Subcutaneous adipose tissue (tissue), 4 donors: ENCODE results near the gene TAX1BP3. TPM values are rescaled to one million over a fixed set of nuclear protein-coding genes. Genes with fewer than 3 reads are reported as not detected.

Experiments
- total RNA-seq, 4 donors: library from RNA; depleted of rRNA; stranded (reverse); fragments of >200 nt; gene quantifications; one replicate each; pipeline ENCODE4 v1.1.0, GENCODE V29; 2016
- TF ChIP-seq, protein P1 (sequence below): fragments of 450-650 bp; IDR thresholded peaks from one replicate; pipeline ENCODE4 v1.5.1; 2016; ENCODE audit warnings: low read depth, mild to moderate bottlenecking, control low read depth, antibody characterized with exemption, moderate library complexity

Gene TAX1BP3
- total RNA-seq, 4 donors from 2014 or later, result 62.2 to 90.1 (median 76.9) TPM

DNA sequence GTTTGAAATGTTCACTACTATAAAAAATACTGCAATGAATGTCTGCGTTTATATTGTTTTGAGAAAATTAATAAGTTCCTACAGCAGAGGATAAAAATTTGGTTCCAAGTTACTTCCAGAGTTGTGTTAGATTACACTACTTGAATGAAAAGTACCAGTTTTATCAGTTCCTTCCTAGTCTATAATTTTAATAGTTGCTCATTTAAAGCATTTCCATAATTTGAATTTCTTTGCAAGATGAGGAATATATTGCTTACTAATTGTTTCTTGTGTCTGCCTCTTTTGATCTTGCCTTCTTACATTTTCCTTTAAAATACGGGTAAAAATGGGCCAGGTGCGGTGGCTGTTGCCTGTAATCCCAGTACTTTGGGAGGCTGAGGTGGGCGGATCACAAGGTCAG, 4.2 kb upstream of the TAX1BP3 start:
- TF ChIP-seq, protein P1, sequence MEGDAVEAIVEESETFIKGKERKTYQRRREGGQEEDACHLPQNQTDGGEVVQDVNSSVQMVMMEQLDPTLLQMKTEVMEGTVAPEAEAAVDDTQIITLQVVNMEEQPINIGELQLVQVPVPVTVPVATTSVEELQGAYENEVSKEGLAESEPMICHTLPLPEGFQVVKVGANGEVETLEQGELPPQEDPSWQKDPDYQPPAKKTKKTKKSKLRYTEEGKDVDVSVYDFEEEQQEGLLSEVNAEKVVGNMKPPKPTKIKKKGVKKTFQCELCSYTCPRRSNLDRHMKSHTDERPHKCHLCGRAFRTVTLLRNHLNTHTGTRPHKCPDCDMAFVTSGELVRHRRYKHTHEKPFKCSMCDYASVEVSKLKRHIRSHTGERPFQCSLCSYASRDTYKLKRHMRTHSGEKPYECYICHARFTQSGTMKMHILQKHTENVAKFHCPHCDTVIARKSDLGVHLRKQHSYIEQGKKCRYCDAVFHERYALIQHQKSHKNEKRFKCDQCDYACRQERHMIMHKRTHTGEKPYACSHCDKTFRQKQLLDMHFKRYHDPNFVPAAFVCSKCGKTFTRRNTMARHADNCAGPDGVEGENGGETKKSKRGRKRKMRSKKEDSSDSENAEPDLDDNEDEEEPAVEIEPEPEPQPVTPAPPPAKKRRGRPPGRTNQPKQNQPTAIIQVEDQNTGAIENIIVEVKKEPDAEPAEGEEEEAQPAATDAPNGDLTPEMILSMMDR, result no peak

DNA sequence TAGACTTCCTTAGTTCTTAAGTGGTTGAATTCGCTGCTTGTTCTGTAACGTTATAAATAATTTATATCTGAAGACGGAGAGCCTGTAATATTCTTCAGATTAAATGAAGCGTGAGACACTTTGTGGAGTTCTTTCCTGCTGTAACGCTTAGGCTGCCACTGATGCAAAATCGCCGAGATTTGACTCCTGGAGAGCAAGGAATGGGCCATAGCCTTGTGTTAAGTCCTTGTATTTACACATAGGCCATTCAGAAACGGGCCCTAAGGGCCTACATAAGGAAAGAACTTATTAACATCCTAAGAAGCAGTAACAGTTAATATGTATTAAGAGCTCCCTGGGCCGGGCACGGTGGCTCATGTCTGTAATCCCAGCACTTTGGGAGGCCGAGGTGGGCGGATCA, 1.2 kb upstream of the TAX1BP3 start:
- TF ChIP-seq, protein P1, result no peak

DNA sequence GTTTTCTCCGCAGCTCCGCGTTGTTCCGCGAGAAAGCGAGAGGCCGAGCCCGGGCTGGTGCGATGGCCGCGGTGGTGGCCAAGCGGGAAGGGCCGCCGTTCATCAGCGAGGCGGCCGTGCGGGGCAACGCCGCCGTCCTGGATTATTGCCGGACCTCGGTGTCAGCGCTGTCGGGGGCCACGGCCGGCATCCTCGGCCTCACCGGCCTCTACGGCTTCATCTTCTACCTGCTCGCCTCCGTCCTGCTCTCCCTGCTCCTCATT, 638 bp upstream of the TAX1BP3 start:
- TF ChIP-seq, protein P1, result no peak

DNA sequence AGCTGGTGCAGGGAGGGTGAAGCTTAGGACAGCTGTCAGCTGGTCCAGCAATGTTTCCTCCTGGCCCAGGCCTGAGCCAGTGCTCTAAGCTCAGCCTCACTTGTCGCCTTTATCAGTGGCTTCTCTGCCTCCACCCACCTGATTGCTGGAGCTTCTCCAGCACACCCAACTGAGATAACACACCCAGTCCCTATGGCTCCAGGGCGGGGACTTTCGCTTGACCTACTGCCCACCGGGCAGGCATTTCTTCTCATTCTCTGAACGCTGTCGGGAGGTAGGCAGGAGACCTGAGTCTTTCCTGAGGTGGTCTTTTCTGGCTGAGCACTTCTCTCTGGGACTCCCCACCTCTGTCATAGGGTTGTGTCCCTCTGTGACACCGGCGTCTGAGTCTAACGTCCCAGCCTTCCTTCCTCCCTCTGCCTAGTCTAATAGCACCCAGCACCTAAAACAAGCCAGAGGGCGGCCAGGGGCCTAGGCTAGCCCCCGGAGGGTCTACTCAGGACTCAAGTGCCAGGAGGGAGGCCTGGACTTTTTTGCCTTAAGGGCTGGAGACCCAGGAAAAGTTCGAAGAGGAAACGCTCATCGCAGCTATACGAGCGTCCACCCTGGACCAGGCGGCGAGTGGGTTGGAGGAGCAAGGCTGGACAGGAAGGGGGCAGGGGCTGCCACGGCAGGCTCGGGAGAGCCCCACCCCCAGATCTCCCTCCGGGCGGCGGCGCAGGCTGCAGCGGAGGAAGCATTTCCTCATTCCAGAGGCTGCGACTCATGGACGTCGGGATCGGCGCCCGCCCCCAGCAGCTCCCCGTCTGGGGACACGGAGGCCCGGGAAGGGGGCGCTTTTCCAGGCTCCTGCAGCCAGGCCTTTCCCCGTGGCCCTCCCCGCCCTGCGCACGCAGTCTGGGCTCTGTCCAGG, 756 bp downstream of the TAX1BP3 start:
- TF ChIP-seq, protein P1, result no peak

DNA sequence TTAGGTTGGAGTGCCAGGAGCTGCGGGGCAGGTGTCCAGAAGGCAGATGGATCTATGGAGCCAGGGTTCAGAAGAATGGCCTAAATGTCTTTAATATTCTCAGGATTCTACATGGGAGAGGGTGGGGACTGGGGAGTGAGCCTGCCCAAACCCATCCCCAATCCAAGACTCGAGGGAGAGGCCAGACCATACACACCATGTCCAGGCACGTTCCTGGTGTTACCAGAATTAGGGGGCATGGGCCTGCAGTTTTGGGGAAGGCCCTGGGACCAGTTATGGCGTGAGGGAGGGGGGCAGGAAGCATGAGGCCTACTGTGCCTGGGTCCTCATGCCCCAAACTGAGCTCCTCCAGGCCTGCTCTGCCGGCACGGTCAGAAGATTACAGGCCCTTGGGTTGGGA, 1.9 kb downstream of the TAX1BP3 start:
- TF ChIP-seq, protein P1, result no peak

DNA sequence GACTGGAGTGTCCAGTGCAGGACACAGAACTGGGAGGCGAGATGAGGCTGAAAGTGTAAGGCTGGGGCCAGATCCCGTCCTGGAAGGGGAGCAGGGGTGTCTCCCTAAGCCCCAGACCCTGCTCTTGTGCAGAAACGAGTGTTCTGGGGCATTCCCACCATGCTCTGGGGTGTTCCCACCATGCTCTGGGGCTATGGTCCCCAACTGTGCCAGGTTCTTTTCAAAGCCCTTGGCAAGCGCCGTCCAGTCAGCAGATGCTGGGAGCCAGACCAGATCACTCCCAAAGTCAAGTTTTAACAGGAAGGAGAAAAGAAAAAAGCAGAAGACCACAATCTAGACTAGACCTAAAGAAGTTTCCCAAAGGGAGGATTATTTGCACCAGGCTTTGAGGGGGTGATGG, 2.5 kb downstream of the TAX1BP3 start:
- TF ChIP-seq, protein P1, result no peak

DNA sequence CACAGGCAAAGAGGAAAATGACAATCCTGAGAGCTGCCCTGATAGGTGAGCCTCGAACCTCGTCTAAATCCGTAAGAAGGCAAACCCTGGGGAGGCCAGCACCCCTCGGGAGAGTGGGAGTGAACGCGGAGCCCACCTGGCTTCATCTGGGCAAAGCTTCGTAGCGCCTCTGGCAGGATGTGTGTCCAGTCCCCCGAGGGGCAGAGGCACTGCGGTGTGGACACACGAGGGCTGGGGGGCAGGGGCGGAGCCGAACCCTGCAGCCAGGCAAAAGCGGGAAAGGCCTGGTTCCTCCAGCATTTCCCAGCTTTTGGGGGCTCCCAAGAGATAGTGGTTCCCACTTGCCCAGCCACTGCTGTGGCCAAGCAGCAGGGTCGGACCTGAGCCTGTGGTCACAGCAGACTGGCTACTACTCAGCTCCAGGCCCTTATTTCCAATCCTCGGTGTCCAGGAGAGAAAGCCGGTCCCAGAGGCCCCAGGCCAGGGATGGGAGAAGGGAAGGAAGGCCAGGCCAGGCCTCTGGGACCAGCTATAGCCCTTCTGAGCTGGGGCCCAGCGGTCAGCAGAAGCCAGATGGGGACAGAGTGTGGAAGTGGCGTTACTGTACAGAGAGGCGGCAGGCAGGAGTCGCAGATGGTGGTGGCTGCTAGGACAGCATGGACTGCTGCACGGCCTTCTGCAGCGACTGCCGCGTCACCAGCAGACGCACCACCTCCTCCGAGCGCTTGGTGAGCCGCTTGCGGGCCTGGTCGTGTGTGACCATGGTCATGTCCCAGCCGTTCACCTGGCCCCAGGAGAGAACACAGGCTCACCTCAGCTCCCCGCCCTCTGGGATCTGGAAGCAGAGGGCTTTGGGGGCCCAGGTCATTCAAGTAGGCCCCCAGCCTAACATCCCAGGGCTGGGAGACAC, 5.0 kb downstream of the TAX1BP3 start:
- TF ChIP-seq, protein P1, result no peak
